Stimulated activated CD8-positive, alpha-beta memory T cell treated with anti-CD3 and anti-CD28 coated beads, Interleukin-7, amount 100 ng/mL, for 48 hours (primary cell): Measurements from ENCODE around the gene LGALSL.

Source experiments
- DNase-seq, 2 donors: peaks; one replicate each; pipeline ENCODE4 v3.0.0-alpha.2; 2020; ENCODE audit warnings: low read depth in 1 of 2; ENCODE audit errors: extremely low read depth in 1 of 2

The LGALSL gene

GRCh38 chr2:64470071-64470470 is 16.1 kb downstream of the LGALSL start:
- DNase-seq: no peak

- no peak for DNase-seq
Observed at GRCh38 chr2:64470766-64471295, 16.9 kb downstream of the LGALSL start.

GRCh38 chr2:64471600-64471999 is 17.6 kb downstream of the LGALSL start:
- no peak for DNase-seq

GRCh38 chr2:64472881-64473280 is 18.9 kb downstream of the LGALSL start:
- DNase-seq: no peak

GRCh38 chr2:64474121-64474571 is 20.2 kb downstream of the LGALSL start:
- no peak for DNase-seq

- no peak for DNase-seq
Observed at GRCh38 chr2:64474636-64475035, 20.7 kb downstream of the LGALSL start.

- no peak for DNase-seq
Observed at GRCh38 chr2:64477037-64477436, 23.1 kb downstream of the LGALSL start.

- DNase-seq: no peak
Observed at GRCh38 chr2:64477979-64478378, 24.0 kb downstream of the LGALSL start.

- peak in 1 of 2 donors; percentile 13 for DNase-seq
Observed at GRCh38 chr2:64478502-64479230, 24.7 kb downstream of the LGALSL start.

GRCh38 chr2:64479259-64480117 is 25.5 kb downstream of the LGALSL start:
- DNase-seq: no peak

- no peak for DNase-seq
Observed at GRCh38 chr2:64481665-64482064, 27.7 kb downstream of the LGALSL start.

- no peak for DNase-seq
Observed at GRCh38 chr2:64482243-64482642, 28.3 kb downstream of the LGALSL start.

GRCh38 chr2:64482765-64483504 is 29.0 kb downstream of the LGALSL start:
- no peak for DNase-seq

- no peak for DNase-seq
Observed at GRCh38 chr2:64485331-64485730, 31.4 kb downstream of the LGALSL start.

GRCh38 chr2:64485961-64486360 is 32.0 kb downstream of the LGALSL start:
- DNase-seq: no peak

GRCh38 chr2:64487256-64488049 is 33.5 kb downstream of the LGALSL start:
- DNase-seq: no peak

GRCh38 chr2:64488050-64488974 is 34.4 kb downstream of the LGALSL start:
- peak; percentile 32 to 57 for DNase-seq

- DNase-seq: no peak
Observed at GRCh38 chr2:64489081-64489751, 35.3 kb downstream of the LGALSL start.

- no peak for DNase-seq
Observed at GRCh38 chr2:64491426-64491825, 37.5 kb downstream of the LGALSL start.
